Gastroesophageal sphincter (tissue), 4 donors: Measurements from ENCODE around the gene GALNT7. TPM values are rescaled to one million over a fixed set of nuclear protein-coding genes. Genes with fewer than 3 reads are reported as not detected.
A peak's percentile ranks its signal among the peaks of the same experiment; 100 is the strongest.

ENCODE experiments used
- ATAC-seq: fragments of 150-250 bp; one replicate; pipeline ENCODE4 v1.9.1; 2016; ENCODE audit warnings: mild to moderate bottlenecking, moderate library complexity
- H3K27ac ChIP-seq, 4 donors: fragments of 200-600 bp; sonication (generic) in 3 of 4; 1 replicate in 3 of 4; 2 replicates in 1 of 4; pipeline ENCODE4 v1.5.1; 2016 to 2019
- H3K27me3 ChIP-seq: fragments of 200-600 bp; sonication (generic); one replicate; pipeline ENCODE4 v1.5.1; 2019
- H3K36me3 ChIP-seq, 2 donors: fragments of 200-600 bp; sonication (generic); one replicate each; pipeline ENCODE4 v1.5.1; 2019; ENCODE audit warnings: control low read depth in 1 of 2
- H3K4me1 ChIP-seq, 3 donors: fragments of 200-600 bp; sonication (generic); 1 replicate in 2 of 3; 2 replicates in 1 of 3; pipeline ENCODE4 v1.5.1; 2016 to 2019; ENCODE audit warnings: control low read depth in 2 of 3
- H3K4me3 ChIP-seq, 2 donors: fragments of 200-600 bp; sonication (generic); one replicate each; pipeline ENCODE4 v1.5.1; 2019; ENCODE audit warnings: mild to moderate bottlenecking in 1 of 2, moderate library complexity in 1 of 2
- H3K9me3 ChIP-seq, 3 donors: fragments of 200-600 bp; sonication (generic); one replicate each; pipeline ENCODE4 v1.5.1; 2017 to 2019; ENCODE audit warnings: control low read depth in 2 of 3
- CTCF ChIP-seq, 4 experiments: fragments of 200-600 bp in 2 of 4; fragments of 450-650 bp in 2 of 4; sonication (generic) in 1 of 4; IDR thresholded peaks; one replicate each; pipeline ENCODE4 v1.5.1; 2017 to 2019; ENCODE audit warnings: antibody characterized with exemption in 4 of 4, mild to moderate bottlenecking in 2 of 4, moderate library complexity in 2 of 4
- EP300 ChIP-seq: sonication (generic); formaldehyde crosslinking; IDR thresholded peaks from one replicate; pipeline ENCODE4 v1.6.1; 2017; ENCODE audit warnings: antibody characterized with exemption, mild to moderate bottlenecking
- POLR2A ChIP-seq, 2 donors: fragments of 450-650 bp; IDR thresholded peaks; one replicate each; pipeline ENCODE4 v1.6.1; 2017; ENCODE audit warnings: antibody characterized with exemption in 2 of 2, mild to moderate bottlenecking in 2 of 2, moderate library complexity in 1 of 2
- POLR2AphosphoS5 ChIP-seq: sonication (generic); formaldehyde crosslinking; IDR thresholded peaks from one replicate; pipeline ENCODE4 v1.6.1; 2017; ENCODE audit warnings: antibody characterized with exemption
- whole genome bisulfite sequencing, 2 donors: methylation state at CpG; one replicate each; pipeline ENCODE4 v1.1.5; 2018; ENCODE audit warnings: low coverage in 1 of 2; 5-methylcytosine and 5-hydroxymethylcytosine counted together
- total RNA-seq, 4 donors: library from RNA; depleted of rRNA; stranded (reverse); fragments of >200 nt; gene quantifications; one replicate each; pipeline ENCODE4 v1.1.0, GENCODE V29; 2016

GALNT7 gene
- total RNA-seq, 4 donors from 2014 or later, result 13.7 to 30.3 (median 17.5) TPM

- peaks cover 0 to 33% (median 0%) of the 10 kb centered on the region in 3 donors for H3K4me1 ChIP-seq
- ATAC-seq, result no peak
- 18 to 38% methylated on average over 1 to 2 of the region's 2 CpGs for WGBS, 2 donors
Observed at GRCh38 chr4:173171098-173171497, 2.5 kb downstream of the GALNT7 start.

GRCh38 chr4:173171987-173172386 lies 3.4 kb downstream of the GALNT7 start:
- H3K27ac ChIP-seq, result no peak overlapping the region
- 73 to 76% methylated on average over 6 to 7 of the region's 8 CpGs for WGBS, 2 donors
- peaks cover 0 to 33% (median 0%) of the 10 kb centered on the region in 3 donors for H3K4me1 ChIP-seq
- no peak for ATAC-seq
- H3K27me3 ChIP-seq, result no peaks in the 10 kb centered on the region
- H3K9me3 ChIP-seq, result no peaks in the 10 kb centered on the region
- no peak for TF ChIP-seq POLR2AphosphoS5
- no peak for TF ChIP-seq POLR2A (IDR thresholded peaks at IDR 0.05)
- no peak for TF ChIP-seq CTCF (IDR thresholded peaks at IDR 0.05)
- no peak for TF ChIP-seq EP300
- no peak overlapping the region for H3K4me3 ChIP-seq
- H3K36me3 ChIP-seq, result no peaks in the 10 kb centered on the region

More at GRCh38 chr4:173171098-173171497, 2.5 kb downstream of the GALNT7 start:
- Histone ChIP-seq H3K4me3 (no peak overlapping the region), H3K27ac (no peak overlapping the region), H3K27me3 (no peaks in the 10 kb centered on the region), H3K36me3 (no peaks in the 10 kb centered on the region), H3K9me3 (no peaks in the 10 kb centered on the region)
- peak in 1 of 4 experiments; percentile 17 for TF ChIP-seq CTCF (IDR thresholded peaks at IDR 0.05)
- TF ChIP-seq POLR2AphosphoS5, result no peak
- TF ChIP-seq EP300, result no peak
- TF ChIP-seq POLR2A (IDR thresholded peaks at IDR 0.05), result no peak

- ATAC-seq, result no peak
- Histone ChIP-seq H3K4me1 (peaks cover 0 to 30% (median 0%) of the 10 kb centered on the region in 3 donors), H3K27ac (no peak overlapping the region), H3K36me3 (no peaks in the 10 kb centered on the region), H3K4me3 (no peak overlapping the region), H3K9me3 (no peaks in the 10 kb centered on the region), H3K27me3 (no peaks in the 10 kb centered on the region)
- TF ChIP-seq POLR2AphosphoS5 (no peak), CTCF (IDR thresholded peaks at IDR 0.05) (no peak), POLR2A (IDR thresholded peaks at IDR 0.05) (no peak), EP300 (no peak)
- WGBS, 2 donors, result 90 to 100% methylated on average over 2 of the region's 2 CpGs
Observed at GRCh38 chr4:173174184-173174583, 5.6 kb downstream of the GALNT7 start.

- no peaks in the 10 kb centered on the region for H3K9me3 ChIP-seq
- H3K36me3 ChIP-seq, result no peaks in the 10 kb centered on the region
- peaks cover 0 to 30% (median 0%) of the 10 kb centered on the region in 3 donors for H3K4me1 ChIP-seq
- no peak overlapping the region for H3K27ac ChIP-seq
- WGBS, 2 donors, result 81 to 90% methylated on average over 3 of the region's 3 CpGs
- H3K4me3 ChIP-seq, result no peak overlapping the region
- H3K27me3 ChIP-seq, result no peaks in the 10 kb centered on the region
- no peak for ATAC-seq
- TF ChIP-seq POLR2AphosphoS5, result no peak
- no peak for TF ChIP-seq CTCF (IDR thresholded peaks at IDR 0.05)
- no peak for TF ChIP-seq POLR2A (IDR thresholded peaks at IDR 0.05)
Observed at GRCh38 chr4:173174594-173175012, 6.0 kb downstream of the GALNT7 start.

GRCh38 chr4:173176010-173176409 lies 7.4 kb downstream of the GALNT7 start:
- H3K9me3 ChIP-seq, result no peaks in the 10 kb centered on the region
- H3K27ac ChIP-seq, result no peak overlapping the region
- peaks cover 0 to 19% (median 0%) of the 10 kb centered on the region in 3 donors for H3K4me1 ChIP-seq
- no peak for ATAC-seq
- H3K27me3 ChIP-seq, result no peaks in the 10 kb centered on the region
- no peak for TF ChIP-seq POLR2AphosphoS5
- no peak for TF ChIP-seq CTCF (IDR thresholded peaks at IDR 0.05)
- no peaks in the 10 kb centered on the region for H3K36me3 ChIP-seq
- WGBS, 2 donors, result 83 to 95% methylated on average over 2 to 6 of the region's 6 CpGs
- no peak overlapping the region for H3K4me3 ChIP-seq
